ENCODE measurements around the gene MYL5.

The MYL5 gene

DNA sequence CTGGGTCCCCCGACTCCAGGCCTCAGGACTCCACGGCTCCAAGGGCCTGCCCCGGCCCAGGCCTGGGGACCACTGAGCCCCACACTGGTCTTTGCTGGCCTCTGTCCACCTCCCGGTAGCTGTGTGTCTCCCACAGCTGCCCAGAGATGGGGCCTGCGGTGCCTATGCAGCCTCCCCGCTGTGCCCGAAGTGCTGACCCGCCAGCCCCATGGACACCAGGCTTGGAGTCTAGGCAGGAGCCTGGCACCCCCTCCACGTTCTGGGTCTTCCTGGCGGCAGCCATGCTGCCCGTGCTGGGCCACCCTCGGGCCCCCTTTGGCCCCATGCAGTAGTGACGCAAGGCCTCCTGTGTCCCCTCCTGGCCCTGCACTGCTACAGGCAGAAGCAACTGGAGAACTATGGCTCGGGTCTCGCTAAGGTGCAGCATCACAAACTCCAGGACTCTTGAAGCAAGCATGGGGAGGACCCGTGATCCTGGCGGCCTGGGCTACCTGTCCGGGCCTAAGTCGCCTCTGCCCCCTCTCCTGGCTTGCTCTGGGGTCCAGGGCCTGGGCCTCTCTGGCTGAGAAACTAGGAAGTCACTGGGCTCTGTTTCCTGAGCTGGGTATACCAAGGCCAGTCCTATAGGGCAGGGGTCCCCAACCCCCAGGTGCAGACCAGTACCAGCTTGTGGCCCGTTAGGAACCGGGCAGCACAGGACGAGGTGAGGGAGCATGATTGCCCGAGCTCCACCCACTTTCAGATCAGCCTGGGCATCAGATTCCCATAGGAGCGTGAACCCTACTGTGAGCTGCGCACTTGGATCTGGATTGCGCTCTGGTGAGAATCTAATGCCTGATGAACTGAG is 917 bp downstream of the MYL5 start:
- no peak for DNase-seq (ENCODE audit: low read depth in 2 of 2)

DNA sequence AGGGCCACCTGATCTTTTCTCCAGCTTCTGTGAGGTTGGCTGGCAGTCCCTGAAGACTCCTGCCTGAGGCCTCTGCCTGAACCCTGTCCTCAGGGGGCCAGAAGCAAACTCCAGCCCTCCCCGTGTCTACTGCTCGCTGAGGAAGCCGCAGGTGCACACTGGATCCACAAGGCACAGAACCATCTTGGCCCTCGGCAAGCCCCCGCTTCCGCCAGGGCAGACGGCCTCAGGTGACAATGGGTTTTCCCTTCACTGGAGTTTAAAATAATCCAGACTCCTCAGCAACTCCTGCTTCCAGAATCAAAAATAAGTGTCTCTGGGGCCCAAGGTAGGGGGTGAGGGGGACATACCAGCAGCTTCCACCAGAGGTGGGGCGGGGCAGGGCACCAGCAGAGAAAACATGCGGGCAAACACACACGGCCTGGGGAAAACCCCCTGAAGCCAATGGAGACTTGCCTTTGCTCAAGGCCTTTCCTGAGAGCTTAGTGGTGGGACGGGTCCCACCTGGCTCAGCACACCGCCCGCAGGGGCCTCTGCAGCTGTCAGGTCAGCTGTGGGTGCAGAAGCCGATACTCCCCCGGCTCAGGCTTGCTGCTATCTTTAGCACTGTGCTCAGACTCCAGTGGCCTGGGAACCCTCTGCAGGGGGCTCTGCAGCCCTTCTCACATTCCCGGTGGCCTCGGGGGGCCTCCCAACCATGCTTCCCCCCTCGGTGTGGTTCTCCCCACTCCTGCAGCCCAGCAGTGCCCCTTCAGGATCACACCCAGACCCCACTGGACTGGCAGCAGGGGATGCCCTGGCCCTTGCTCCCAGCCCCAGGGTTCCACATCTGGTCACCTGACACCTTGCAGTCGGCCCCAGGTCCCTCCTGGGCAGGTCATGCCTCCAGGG is 1.9 kb downstream of the MYL5 start:
- DNase-seq (ENCODE audit: low read depth in 2 of 2), result no peak

DNA sequence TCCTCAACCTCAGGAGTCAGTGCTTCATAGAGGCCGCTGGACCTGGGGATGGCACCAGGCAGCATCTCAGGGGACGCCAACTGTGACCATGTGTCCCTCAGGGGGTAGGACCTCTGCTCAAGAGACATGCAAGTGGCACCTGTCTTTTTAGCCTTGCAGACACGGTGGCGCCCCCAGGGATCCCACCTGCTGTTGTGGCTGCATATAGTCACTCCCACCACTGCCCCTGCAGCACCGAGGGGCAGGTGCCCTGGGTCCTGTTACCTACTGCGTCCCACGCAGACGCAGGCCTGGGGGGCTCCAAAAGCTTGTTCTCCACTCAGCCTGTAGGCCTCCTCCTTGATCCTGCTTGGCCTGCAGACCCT is 2.5 kb downstream of the MYL5 start:
- DNase-seq (ENCODE audit: low read depth in 2 of 2), result no peak

DNA sequence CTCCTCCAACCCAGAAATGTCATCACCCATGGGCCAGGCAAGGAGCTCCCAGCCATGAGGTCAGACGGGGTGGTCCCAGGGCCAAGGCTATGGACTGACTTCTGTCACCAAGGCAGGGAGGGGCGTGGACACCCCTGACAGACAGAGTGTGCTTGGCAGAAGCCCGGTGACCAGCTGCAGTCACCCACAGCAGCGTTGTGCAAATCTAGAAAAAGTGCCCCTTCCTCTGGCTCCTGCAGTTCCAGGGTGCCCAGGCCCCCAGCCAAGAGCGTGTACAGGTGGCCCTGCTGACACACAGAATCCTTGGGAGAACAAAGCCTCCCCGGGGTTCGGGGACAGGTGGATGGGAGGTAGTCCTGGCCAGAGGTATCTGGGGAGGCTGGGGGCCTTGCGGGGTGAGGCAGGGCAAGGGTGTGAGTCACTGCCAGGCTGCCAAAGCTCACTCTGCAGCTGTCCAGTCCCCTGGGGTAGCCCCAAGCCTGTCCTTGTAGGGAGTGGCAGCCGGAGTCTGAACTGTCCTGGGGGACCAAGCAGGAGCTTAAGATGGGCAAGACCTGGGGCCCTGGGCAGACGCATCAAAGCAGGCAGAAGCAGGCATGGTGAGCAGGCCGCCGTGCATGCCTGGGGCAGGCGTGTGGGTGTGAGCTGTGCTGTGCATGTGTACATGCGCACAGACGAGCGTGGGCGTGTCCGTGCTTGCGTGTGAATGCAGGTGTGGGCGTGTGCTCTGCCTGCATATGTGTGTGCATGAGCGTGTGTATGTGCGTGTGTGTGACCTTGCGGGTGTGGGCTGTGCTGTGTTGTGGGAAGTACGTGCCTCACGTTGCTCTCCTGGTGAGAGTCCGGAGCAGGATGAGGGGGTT is 3.3 kb downstream of the MYL5 start:
- DNase-seq (ENCODE audit: low read depth in 2 of 2), result no peak

DNA sequence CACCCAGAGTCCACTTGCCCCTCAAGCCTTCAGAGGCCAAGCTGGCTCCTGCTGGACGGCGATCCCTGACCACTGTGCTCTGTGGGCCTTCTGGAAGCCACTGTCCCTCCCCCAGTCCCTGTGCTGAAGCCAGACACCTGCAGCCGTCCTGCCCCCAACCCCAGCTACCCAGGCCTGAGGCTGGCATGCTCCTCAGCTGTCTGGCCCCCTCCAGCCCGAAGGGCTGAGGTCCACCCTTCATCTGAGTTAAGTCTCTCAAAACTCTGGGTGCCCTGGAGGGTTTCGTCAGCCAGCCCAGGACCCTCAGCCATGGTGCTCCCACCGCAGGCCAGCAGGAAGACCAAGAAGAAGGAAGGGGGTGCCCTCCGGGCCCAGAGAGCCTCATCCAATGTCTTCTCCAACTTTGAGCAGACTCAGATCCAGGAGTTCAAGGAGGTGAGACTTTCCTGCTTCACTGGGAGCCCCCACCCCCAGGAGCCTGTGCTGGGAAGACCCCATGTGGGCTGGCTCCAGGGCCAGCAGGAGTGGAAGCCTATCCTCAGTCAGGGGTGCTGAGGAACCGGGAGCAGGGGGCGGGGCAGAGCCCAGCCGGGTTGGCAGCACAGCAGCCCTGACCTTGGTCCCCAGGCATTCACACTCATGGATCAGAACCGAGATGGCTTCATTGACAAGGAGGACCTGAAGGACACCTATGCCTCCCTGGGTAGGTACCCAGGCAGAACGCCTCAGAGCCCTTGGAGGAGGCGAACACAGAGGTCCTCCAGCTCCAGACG is 4.2 kb downstream of the MYL5 start:
- no peak for DNase-seq (ENCODE audit: low read depth in 2 of 2)

DNA sequence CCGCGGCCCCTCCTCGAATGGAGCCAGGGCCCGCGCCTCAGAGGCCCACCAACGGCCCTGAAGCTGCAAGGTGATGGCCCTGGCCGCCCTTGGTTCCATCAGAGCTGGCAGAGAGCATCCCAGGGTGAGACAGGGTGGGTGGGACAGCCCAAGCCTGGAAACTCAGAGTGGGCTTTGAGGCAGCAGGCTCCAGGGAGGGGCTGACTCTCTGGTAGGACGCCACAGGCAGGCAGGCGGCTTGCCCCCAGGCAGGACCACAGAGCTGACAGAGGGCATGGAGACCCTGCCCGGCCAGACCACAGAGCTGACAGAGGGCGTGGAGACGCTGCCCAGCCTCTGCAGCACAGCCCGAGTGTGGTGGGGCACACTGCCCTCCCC is 4.8 kb downstream of the MYL5 start:
- DNase-seq (ENCODE audit: low read depth in 2 of 2), result no peak

DNA sequence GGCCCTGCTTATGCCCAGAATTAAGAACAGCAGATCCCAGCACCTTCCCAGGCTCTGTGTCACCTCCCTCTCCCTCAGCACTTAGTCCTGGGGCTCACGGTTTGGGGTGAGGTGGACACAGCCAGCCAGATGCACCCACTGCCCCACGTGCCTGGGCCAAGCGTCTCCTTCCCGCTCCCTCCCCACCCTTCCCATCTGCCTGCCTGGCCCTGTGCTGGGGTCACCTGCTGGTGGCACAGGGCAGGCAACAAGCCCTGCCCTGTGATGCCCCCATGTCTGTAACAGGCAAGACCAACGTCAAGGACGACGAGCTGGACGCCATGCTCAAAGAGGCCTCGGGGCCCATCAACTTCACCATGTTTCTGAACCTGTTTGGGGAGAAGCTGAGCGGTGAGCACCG is 5.3 kb downstream of the MYL5 start:
- DNase-seq (ENCODE audit: low read depth in 2 of 2), result no peak

DNA sequence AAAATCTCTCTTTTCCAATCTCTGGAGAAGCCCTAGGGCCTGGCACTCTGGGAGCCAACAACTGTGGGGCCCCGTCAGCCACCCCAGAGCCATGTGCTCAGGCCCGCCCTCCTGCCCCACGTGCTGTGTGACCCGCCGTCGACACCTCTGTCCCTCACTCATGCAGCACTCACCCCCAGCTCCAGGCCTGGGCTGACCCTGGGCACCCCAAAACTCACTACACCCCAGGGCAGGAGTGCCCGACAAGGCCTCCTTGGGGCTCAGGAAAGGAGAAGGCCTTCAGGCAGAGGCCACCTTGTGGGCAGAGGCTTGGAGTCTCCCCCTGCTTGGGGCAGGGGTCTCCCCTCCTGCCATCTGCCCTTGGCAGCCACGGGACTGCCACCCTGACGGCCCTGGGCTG is 5.7 kb downstream of the MYL5 start:
- no peak for DNase-seq (ENCODE audit: low read depth in 2 of 2)

DNA sequence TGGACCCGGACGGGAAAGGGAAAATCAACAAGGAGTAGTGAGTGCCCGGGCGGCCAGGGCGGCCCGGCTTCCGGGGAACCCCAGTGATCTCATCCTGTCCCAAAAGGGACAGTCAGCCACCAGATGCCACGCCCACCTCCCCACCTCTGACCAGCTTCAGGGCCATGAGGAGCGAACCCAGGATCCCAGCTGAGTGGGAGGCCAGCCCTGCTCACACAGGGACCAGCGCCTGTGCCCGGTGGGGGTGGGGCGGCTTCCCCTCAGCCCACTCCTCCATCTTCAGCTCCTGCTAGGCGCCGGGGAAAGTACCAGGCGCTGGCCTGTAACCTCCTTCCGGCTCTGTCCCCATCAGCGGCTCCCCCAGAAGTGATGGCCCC is 6.2 kb downstream of the MYL5 start:
- no peak for DNase-seq (ENCODE audit: low read depth in 2 of 2)

DNA sequence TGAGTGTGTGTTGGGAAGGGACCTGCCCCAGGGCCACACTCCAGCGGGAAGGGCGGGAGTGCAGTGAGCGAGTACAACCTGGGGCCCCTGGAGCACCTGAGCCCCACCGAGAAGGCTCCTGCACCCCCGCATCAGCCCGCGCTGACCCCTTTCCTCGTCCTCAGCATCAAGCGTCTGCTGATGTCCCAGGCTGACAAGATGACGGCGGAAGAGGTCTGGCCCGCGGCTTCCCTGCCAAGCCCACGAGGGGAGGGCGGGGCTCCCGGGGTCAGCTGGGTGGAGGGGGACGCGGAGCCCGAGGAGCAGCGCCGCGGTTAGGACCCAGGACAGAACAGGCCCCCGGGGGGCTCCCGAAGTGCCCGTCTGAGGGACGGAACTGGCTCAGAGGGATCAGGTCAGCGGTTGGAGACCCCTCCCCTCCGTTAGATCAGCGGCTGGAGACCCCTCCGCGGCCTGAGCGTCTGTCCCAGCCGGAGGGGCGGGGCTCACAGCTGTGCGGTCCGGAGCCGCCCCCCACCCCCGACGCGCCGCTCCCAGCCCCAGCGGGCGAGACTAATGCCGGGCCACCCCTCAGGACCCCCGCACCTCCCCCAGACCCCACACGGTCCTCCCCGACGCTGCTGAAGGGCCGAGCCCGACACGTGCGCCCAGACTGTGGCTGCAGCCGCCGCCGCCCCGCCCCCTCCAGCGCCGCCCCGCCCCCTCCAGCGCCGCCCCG is 6.7 kb downstream of the MYL5 start:
- DNase-seq (ENCODE audit: low read depth in 2 of 2), result no peak

DNA sequence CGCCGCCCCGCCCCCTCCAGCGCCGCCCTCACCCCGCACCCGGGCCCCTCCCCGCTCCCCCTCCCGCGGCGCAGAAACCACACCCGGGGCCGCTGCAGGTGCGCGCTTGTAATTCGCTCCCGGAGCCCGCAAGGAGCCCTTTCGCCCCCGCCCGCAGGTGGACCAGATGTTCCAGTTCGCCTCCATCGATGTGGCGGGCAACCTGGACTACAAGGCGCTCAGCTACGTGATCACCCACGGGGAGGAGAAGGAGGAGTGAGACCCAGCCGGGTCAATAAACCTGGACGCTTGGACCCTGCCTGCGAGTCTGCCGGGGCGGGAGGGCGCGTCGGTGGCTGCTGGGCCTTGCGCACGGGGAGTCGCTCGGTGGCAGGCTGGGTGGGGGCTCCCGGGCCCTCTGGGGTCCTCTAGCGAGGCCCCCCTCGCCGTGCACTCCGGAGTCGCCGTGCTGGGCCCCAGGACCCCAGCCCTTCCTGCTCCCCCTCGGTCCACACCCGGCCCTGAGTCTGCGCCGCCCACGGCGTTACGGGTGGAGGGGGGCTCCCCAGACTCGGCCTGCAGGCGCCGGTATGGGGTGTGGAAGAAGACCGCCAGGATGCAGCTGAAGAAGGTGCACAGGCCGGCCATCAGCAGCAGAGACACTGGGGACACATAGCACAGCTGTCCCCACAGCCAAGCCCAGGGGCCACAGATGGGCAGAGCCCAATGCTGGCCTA is 7.6 kb downstream of the MYL5 start:
- no peak for DNase-seq (ENCODE audit: low read depth in 2 of 2)

DNA sequence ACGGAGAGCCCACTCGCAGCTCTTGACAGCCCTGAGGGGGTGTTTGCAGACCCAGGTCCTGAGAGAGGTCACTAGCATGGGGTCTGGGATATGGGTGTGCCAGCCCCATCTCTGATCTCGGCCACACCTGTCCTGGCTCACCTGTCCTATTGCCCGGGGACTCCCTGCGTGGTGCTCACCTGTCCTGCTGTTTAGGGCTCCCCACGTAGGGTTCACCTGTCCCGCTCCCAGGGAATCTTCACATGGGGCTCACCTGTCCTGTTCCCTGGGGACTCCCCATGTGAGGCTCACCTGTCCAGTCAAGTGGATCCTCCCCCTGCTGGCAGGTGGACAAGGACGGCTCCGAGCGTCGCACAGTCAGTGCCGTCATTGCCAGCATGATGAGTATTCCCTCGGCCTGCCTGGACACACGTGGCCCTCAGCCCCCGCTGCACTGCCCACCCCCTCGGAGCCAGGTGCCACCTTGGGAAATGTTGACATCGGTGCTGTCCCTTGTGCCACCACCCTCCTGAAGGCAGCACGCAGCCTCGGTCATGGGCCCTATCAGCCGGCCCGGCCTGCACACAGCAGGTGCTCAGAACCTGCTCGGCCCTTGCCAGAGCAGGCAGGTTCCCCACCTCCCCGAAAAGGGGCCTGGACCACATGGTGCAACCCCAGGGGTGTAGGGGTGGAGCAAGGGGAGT is 8.3 kb downstream of the MYL5 start:
- no peak for DNase-seq (ENCODE audit: low read depth in 2 of 2)

DNA sequence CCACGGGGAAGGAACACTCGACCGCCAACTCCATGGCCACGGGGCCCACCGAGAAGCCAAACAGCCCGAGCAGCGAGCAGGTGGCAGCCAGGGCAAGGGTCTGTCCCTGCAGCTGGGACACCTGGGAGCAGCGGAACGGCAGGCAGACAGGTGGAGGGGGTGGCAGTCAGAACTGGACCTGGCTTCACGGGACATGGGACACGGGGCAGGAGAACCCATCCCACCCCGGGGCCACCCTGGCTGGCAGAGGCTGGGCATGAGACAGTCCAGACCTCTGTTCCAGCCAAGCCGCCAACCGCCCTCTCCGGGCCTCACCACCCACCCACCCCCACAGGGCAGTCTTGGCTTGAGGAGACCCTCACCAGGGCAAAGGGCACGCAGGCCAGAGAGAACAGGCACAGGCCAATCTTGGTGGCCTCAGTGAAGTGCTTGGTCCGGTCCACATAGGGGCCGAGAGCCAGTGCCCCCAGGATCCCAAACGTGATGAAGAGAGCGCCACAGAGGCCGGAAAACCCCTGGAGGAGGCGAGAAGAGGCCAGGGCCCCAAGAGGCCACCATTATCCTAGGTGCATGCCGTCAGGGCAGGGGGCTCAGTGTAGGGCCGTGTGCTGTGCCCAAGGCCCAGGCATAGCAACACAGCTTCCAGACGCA is 9.0 kb downstream of the MYL5 start:
- DNase-seq (ENCODE audit: low read depth in 2 of 2), result no peak

DNA sequence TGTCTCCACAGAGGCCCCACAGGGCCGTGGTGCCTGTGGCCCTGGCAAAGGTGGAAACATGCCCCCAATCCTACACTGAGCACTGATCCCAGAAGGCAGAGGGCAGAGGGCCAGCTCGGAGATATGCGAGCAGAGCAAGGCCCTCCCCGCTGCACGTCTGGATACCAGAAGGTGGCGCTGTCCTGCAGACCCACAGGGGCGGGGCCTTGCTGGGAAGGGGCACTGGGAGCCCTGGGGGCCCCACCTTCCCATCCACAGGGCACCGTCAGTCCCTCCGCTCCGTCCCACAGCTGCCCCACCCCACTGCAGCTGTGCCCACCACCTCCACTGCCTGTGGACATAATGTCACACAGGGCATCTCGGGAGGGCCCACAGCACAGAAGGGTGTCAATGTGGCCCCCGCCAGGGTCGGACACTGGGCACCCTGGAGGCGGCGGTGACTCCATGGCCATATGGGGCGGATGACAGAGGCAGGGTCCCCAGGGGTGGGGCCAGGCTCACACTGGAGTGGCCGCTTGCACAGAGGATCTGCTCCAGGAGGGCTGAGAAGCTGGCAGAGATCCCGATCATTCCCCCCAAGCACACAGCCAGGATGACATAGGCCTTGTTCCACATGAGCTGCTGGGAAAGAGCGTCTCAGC is 9.8 kb downstream of the MYL5 start:
- no peak for DNase-seq (ENCODE audit: low read depth in 2 of 2)

DNA sequence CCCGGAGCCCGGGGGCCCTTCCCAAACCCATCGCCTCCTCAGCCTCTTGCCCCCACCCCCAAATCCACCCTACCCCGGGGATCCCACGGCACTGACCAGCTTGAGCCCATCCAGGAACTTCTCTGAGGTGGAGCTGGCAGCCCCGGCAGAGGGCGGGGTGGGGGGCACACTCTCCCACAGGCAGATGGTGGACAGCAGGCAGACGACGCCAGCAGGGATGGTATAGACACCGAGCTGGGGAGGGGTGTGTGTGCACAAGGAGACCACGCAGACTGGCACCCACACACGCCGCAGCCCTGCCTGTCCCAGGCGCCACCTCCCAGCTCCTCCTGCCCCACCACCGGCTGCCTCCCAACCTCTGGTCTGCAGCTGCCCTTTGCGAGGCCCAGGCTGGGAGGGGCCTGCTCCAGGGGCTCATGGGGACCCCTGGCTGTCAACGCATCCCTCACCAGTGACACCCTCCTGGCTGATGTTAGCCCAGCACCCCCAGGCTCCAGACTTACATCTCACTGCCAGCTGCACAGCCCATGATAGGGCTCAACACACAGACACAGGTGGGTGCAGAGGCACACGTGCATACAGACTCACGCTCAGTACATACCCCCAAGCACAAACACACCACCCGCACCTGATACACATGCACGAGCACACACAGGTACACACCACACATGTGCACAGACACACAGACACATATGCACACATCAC is 10.4 kb downstream of the MYL5 start:
- no peak for DNase-seq (ENCODE audit: low read depth in 2 of 2)

DNA sequence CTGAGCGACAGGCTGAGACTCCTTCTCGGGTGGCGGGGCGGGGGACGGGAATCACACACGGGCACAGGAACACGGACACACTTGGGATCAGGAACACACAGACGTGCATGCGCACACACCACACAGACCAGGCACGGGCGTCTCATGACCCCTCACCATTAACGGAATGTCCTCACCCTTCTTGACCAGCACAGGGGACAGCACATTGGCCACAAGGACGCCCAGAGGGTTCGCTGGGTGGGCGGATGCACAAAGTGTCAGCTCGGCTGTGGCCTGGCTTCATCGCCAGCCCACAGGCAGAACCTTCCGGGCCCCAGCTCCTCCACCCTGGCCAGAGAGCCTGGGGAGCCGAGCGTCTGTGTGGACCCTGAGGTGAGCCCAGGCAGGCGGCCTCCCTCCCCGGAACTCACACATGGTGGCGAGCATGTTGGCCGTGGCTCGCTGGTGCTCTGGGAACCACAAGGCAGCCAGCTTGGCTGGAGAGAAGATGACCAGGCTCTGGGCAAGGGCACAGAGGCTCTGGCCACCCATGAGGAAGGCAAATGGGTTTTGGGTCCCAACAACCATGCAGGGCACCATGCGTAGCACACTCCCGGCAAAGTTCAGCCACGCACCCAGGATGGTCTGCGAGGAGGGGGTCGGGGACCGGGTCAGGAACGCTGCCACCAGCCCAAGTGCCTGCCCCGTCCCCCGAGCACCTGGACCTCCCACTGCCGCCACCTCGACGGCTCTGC is 11.5 kb downstream of the MYL5 start:
- no peak for DNase-seq (ENCODE audit: low read depth in 2 of 2)

DNA sequence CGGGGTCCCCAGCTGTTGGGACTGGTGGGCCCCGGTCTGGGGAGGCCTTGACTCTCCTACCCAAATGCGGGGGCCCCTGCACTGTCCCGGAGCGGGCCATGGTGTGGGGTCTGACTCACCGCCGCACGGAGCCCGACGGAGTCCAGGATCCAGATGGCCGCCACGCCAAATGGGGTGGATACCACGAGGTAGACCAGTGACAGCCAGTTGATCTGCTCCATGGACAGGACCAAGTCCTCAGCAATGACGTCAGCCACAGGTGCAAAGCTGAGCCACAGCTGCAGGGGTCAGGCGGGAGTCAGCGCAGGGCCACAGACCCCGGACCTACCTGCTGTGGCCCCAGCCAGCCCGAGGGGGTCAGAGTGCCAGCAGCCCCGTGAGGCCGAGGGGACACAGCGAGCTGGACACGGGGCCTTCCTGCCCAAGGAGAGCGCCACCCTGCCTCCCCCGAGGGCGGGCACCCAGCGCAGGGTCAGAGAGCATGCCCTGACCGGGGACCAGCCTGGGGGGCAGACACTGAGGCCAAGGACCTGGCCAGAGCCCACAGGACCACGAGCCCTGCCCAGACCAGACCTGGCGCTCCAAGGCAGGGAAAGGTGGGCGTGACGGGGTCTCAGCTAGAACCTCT is 12.2 kb downstream of the MYL5 start:
- DNase-seq (ENCODE audit: low read depth in 2 of 2), result no peak
